Measurements from ENCODE around the gene SH3TC1. TPM values are rescaled to one million over a fixed set of nuclear protein-coding genes. Genes with fewer than 3 reads are reported as not detected.

Gene SH3TC1
- total RNA-seq, 2 donors from 2014 or later, result 12.2 to 22.2 TPM

DNA sequence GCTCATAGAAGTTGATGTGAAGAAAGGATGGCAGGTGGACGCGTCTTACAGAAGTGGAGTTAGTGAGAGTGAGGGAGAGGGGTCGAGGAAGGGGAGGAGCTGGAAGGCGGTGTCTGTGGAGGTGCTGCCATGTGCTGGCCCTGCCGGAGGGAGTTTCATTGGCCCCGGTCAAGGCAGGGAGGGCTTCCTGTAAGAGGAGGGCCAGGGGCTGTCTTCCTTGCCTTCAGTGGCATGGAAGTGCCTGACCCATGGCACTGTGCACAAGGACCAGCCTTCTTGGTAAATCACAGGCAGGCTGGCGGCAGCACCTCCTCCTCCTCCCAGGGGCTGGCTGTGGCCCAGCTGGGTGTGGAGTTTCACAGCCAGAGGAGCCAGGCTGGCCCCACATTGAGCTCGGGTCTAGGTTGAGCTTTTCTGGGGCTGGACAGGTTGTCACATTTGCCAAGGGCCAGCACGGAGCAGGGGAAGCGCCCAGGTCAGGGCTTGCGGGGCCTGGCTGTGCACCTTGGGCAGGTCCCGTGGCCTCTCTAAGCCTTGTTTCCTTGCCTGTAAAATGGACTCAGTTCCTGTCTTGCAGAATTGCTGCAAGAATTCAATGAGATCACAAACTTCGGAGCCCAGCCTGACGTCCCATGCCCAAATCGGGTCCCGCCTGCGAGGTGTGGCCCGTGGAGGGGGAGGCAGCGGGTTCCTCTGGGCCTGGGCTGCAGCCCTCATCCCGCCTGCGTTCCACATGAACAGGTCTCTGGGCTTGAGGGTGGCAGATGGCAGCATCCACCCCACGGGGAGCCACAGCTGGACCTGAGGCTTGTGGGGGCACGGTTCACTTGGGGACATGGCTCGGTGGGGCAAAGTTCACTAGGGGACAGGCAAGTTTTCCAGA, 77.5 kb downstream of the SH3TC1 start:
- Mint-ChIP-seq H3K36me3 (no peaks in the 10 kb centered on the region), H3K9me3 (no peaks in the 10 kb centered on the region), H3K27ac (no peak overlapping the region)
- DNase-seq (ENCODE audit: low spot score in 2 of 2) (no peak), ATAC-seq (no peak)

GRCh38 chr4:8277356-8278008, 78.4 kb downstream of the SH3TC1 start:
- no peak for DNase-seq (ENCODE audit: low spot score in 2 of 2)
- no peaks in the 10 kb centered on the region for H3K9me3 Mint-ChIP-seq
- H3K27ac Mint-ChIP-seq, result no peak overlapping the region
- no peak for ATAC-seq
- no peaks in the 10 kb centered on the region for H3K36me3 Mint-ChIP-seq

- Mint-ChIP-seq H3K36me3 (no peaks in the 10 kb centered on the region), H3K9me3 (no peaks in the 10 kb centered on the region), H3K27ac (no peak overlapping the region)
- ATAC-seq (no peak), DNase-seq (ENCODE audit: low spot score in 2 of 2) (no peak)
Measured at GRCh38 chr4:8278009-8278395, 78.9 kb downstream of the SH3TC1 start.

DNA sequence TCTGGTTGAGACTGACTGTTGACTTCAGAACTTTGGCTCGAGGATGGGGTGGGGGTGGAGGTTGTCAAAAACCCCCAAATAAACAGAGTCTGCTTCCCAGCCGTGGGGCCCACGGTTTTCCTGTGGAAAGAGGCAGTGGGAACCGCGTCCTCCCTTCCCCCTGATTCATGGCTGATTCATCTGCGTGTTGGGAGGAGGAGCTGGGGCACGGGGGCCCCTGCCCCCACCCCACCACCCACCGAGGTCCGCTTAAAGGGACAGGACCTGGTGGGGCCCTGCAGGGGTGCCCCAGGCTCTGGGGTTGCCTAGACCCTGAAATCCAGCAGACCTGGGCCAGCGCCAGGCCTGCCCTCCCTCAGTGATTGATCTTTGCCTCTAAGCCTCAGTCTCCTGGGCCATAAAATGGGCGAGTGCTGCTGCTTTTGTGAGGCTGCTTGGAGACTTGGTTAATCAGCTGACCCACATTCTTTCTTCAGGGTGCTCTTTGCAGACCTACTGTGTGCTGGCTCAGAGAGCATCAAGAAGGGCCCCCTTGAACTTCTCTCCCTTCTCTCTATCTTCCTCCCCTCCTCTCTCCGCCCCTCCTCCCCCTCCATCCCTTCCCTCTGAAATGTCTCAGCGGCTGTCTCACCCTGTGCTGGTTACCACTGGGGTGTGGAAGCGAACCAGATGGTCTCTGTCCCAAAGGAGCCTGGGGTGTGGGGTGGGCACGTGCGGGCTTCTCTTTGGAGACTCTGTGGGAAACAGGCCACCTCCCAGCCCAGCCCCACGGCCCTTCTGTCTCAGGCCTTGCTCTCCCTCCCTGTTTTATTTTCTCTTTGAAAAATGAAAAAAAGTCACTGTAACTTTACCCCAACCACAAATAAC, 79.6 kb downstream of the SH3TC1 start:
- Mint-ChIP-seq H3K27ac (no peak overlapping the region), H3K9me3 (no peaks in the 10 kb centered on the region), H3K36me3 (no peaks in the 10 kb centered on the region)
- DNase-seq (ENCODE audit: low spot score in 2 of 2) (no peak), ATAC-seq (no peak)

DNA sequence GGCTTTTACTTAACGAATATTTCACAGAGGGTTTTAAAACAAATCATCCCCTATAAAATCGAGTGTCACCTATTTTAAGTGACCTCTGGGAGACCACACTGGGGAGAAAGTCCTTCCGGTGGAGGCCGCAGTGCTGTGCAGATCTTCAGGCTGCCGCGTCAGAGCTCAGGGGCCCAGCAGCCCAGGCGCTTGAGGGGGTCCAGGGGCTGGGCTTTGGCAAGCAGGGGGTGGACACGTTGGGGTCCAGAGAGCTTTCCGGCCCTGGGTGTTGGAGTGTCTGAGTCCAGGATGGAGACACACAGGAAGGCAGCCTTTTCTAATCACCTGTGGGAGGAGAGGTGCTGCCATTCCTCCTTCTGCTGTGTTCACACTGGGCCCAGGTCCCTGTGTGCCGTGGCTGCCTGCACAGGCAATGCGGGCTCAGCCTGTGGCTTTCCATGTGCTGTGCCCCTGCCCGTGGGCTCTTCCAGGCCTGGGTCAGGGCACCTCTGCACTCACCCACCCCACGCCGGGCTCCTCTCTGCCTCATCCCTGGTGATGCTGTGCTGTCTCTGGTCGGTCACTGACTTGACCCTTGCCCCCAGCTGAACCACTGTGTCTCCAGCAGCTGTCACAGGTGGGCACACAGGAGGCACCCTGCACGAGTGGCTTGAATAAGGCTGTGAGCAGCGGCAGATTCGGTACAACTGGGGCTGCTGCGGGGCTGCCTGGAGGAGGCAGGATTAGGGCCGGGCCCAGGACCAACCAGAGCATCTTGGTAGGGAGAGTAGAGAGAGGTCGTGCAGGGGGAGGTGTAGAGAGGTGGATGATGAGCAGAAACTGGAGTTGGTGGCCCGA, 80.4 kb downstream of the SH3TC1 start:
- Mint-ChIP-seq H3K9me3 (no peaks in the 10 kb centered on the region), H3K27ac (no peak overlapping the region), H3K36me3 (no peaks in the 10 kb centered on the region)
- DNase-seq (ENCODE audit: low spot score in 2 of 2) (no peak), ATAC-seq (no peak)

DNA sequence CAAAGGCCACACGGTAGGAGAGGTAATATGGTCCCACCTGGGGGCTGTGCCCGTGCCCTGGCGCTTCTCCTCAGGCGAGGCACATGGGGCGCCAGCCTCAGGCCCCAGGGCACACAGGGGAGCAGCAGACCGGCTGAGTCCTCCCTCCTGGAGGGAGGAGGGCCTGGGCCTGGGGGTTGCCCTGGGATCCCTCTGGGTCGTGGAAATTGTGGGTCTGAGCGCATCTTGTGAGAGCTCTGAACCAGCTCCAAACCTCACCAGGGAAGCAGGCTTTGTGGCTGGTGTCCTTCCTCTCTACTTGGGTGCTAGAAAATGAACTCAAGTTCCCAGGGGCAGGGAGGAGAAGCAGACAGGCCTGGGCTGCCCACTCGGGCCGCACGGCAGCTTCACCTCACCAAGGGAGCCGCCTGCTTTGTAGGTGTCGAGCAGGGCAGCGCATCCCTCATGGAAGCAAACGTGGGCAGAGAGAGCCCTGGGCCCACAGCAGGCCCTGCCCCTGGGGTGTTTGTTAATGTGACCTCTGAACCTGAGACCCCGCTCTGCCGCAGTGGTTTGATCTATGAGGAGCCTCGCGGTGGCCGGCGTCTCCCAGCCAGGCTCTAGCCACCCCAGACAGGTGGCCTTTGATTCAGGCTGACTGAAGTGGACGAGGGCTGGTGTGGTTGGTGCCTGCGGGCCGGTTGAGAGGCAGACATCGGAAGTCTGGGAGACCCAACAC, 81.2 kb downstream of the SH3TC1 start:
- Mint-ChIP-seq H3K36me3 (no peaks in the 10 kb centered on the region), H3K9me3 (no peaks in the 10 kb centered on the region), H3K27ac (no peak overlapping the region)
- no peak for DNase-seq (ENCODE audit: low spot score in 2 of 2)
- ATAC-seq, result no peak

- H3K36me3 Mint-ChIP-seq, result no peaks in the 10 kb centered on the region
- no peak for ATAC-seq
- H3K9me3 Mint-ChIP-seq, result no peaks in the 10 kb centered on the region
- DNase-seq (ENCODE audit: low spot score in 2 of 2), result no peak
- no peak overlapping the region for H3K27ac Mint-ChIP-seq
Measured at GRCh38 chr4:8280876-8281440, 81.9 kb downstream of the SH3TC1 start.

GRCh38 chr4:8281519-8282133, 82.5 kb downstream of the SH3TC1 start:
- DNase-seq (ENCODE audit: low spot score in 2 of 2), result no peak
- Mint-ChIP-seq H3K27ac (no peak overlapping the region), H3K9me3 (no peaks in the 10 kb centered on the region), H3K36me3 (no peaks in the 10 kb centered on the region)
- ATAC-seq, result no peak

DNA sequence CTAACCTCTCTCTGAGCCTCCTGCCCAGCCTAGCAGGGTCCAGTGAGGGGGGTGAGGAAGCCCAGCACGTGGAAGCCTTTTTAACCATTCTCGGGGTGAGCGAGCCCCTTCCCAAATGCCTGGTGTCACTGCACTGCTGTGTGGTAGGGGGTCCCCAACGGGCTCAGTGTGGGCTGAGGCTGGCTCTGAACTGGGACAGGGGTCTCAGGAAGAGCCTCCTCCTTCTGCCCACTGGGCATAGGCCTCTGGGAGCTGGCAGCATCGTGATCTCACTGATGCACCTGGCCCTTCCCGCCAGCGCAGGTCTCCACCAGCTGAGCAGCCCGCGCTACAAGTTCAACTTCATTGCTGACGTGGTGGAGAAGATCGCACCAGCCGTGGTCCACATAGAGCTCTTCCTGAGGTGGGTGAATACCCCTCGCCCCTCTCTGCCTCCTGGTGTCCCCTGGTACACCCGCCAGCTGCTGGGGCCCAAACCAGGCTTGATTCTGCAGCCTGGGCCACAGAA, 83.1 kb downstream of the SH3TC1 start:
- DNase-seq (ENCODE audit: low spot score in 2 of 2) (no peak), ATAC-seq (no peak)

DNA sequence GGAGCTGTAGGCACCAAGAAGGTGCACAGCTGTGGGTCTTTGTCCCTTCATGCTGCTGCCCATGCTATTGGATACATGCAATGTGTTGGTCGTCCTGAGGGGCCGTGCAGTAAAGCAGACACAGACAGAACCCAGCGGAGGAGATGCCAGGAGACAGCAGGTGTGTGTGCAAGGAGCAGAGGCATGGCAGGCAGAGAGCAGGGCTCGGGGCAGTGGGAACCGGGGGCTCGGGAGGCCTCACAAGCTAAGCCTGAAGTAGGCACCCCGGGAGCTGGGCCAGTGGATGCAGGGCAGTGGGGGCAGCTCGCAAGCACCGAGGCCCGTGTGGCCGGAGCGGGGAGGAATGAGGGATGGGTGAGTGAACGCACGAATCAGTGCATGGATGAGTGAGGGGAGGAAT, 83.7 kb downstream of the SH3TC1 start:
- DNase-seq (ENCODE audit: low spot score in 2 of 2), result no peak
- H3K9me3 Mint-ChIP-seq, result no peaks in the 10 kb centered on the region
- no peak for ATAC-seq
- H3K36me3 Mint-ChIP-seq, result no peaks in the 10 kb centered on the region
- no peak overlapping the region for H3K27ac Mint-ChIP-seq

More for the DNA sequence above, 83.1 kb downstream of the SH3TC1 start:
- Mint-ChIP-seq H3K27ac (no peak overlapping the region), H3K9me3 (no peaks in the 10 kb centered on the region), H3K36me3 (no peaks in the 10 kb centered on the region)

DNA sequence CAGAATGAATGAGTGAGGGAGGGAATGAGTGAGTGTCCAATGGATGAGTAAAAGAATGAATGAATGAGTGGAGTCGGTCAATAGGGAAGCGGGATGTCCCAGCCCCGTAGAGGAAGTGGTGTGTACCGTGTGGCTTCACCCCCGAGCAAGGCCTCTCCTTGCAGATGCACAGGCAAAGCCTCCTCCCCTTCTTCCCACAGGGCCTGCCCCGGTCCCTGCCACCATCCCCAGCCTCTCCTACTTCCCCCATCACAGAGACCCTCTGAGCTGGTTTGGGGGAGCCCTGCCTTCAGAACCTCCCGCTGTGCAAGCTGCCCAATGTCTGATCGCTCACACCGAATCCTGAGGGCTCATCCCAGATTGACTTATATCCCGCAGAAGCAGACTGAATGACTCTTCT, 84.1 kb downstream of the SH3TC1 start:
- DNase-seq (ENCODE audit: low spot score in 2 of 2) (no peak), ATAC-seq (no peak)
- Mint-ChIP-seq H3K27ac (no peak overlapping the region), H3K36me3 (no peaks in the 10 kb centered on the region), H3K9me3 (no peaks in the 10 kb centered on the region)

DNA sequence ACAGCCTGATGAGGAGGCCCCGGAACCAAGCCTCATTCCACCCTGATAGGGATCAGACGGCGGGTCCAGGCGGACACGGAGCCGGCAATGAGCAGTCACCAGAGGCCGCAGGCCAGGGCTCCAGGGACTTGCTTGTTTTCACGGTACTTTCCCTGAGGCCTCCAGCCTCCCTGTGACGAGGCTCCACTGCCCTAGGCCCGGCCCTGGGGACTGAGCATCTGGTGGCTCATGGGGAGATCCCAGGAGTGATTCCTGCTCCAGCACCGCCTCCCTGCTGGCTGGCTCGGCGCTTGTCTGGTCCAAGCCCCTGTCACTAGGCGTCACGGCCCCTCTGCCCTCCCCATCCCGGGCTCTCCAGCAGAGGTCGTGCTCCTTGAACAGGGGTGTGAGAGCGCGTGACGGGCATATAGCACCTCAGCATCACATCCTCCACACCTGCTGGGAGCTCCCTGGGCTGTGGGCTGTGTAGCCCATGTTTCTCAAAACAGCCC, 84.6 kb downstream of the SH3TC1 start:
- DNase-seq (ENCODE audit: low spot score in 2 of 2) (no peak), ATAC-seq (no peak)
- Mint-ChIP-seq H3K9me3 (no peaks in the 10 kb centered on the region), H3K36me3 (no peaks in the 10 kb centered on the region), H3K27ac (no peak overlapping the region)

GRCh38 chr4:8284391-8284790, 85.3 kb downstream of the SH3TC1 start:
- DNase-seq (ENCODE audit: low spot score in 2 of 2) (no peak), ATAC-seq (no peak)
- no peaks in the 10 kb centered on the region for H3K9me3 Mint-ChIP-seq
- H3K36me3 Mint-ChIP-seq, result no peaks in the 10 kb centered on the region
- no peak overlapping the region for H3K27ac Mint-ChIP-seq

DNA sequence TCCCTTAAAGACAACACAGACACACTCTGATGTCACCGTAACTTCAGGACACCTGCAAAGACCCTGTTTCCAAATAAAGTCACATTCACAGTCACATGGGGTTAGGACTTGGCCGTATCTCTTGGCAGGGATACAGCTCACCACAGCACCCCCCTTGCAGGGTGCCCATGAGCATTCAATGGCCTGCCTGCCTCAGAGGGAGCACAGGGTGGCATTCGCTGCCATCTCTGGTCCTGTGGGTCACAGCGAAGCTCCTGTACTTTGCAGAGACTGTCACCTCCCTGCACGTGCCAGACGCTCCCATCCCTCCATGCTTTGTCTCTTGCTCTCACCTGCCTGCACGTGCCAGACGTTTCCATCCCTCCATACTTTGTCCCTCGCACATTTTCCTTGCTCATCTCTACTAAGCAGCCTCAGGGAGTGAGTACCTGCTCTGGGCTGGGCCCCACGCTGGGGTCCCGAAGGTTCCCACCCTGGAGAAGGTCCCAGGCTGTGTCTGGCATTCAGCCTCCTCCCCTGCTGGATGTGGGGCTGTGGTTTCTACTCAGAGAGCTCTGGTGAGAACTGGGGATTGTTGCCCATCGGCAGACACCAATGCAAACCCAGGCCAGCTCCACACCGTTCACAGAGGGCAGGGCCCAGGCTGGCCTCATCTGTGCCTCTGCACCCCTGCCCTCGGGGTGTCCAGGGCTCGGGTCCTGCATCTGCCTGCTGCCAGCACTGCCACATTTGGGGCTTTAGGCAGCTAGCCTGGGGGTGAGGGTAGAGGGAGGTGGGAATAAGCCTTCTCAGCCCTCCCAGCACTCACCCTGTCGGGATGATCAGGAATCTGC, 86.3 kb downstream of the SH3TC1 start:
- ATAC-seq, result no peak
- no peaks in the 10 kb centered on the region for H3K36me3 Mint-ChIP-seq

More for the DNA sequence above, 86.3 kb downstream of the SH3TC1 start:
- no peak overlapping the region for H3K27ac Mint-ChIP-seq
- H3K9me3 Mint-ChIP-seq, result no peaks in the 10 kb centered on the region
- DNase-seq (ENCODE audit: low spot score in 2 of 2), result no peak
